WTC11 (cell line): ENCODE measurements around the gene DNAH8. TPM values are rescaled to one million over a fixed set of nuclear protein-coding genes. Genes with fewer than 3 reads are reported as not detected.
A peak's percentile ranks its signal among the peaks of the same experiment; 100 is the strongest.

Experiments used
- ATAC-seq: fragments of 200-7000 bp; cut with Tn5 transposase; 2 replicates; pipeline ENCODE4 v1.10.0; 2021; ENCODE audit warnings: mild to moderate bottlenecking, moderate library complexity
- CTCF ChIA-PET: fragments of 300-600 bp; sonication (Branson Sonifier 250); formaldehyde crosslinking; loops from one replicate; lab custom pipeline; 2021; ENCODE audit warnings: antibody characterized with exemption; lab: Charles Lee
- POLR2A ChIA-PET: fragments of 350-600 bp; sonication (Branson Sonifier 250); formaldehyde crosslinking; loops from one replicate; lab custom pipeline; 2021; ENCODE audit warnings: antibody characterized with exemption; lab: Charles Lee
- DNase-seq: peaks from one replicate; pipeline ENCODE4 v3.0.0; 2021; ENCODE audit warnings: low spot score
- H3K27ac Mint-ChIP-seq: 2 replicates; pipeline ENCODE4 v1.8.0; 2021; ENCODE audit warnings: mixed read lengths
- H3K27me3 Mint-ChIP-seq: 2 replicates; pipeline ENCODE4 v1.8.0; 2021; ENCODE audit warnings: low read depth, mild to moderate bottlenecking, moderate library complexity, mixed read lengths
- H3K36me3 Mint-ChIP-seq: 2 replicates; pipeline ENCODE4 v1.8.0; 2021; ENCODE audit warnings: mixed read lengths
- H3K4me1 Mint-ChIP-seq: 2 replicates; pipeline ENCODE4 v1.8.0; 2022; ENCODE audit warnings: mixed read lengths
- H3K4me3 Mint-ChIP-seq: 2 replicates; pipeline ENCODE4 v1.8.0; 2021; ENCODE audit warnings: mild to moderate bottlenecking, moderate library complexity, mixed read lengths
- H3K9me3 Mint-ChIP-seq: 2 replicates; pipeline ENCODE4 v1.8.0; 2021; ENCODE audit warnings: mixed read lengths
- CREM ChIP-seq: sonication (generic); formaldehyde crosslinking; IDR thresholded peaks from 2 replicates; pipeline ENCODE4 v1.8.1; 2022; ENCODE audit warnings: mild to moderate bottlenecking, missing genetic modification reagents, moderate library complexity
- ETV6 ChIP-seq: sonication (generic); formaldehyde crosslinking; IDR thresholded peaks from 2 replicates; pipeline ENCODE4 v1.8.1; 2022; ENCODE audit warnings: mild to moderate bottlenecking, missing genetic modification reagents
- GABPB1 ChIP-seq: sonication (generic); formaldehyde crosslinking; IDR thresholded peaks from 2 replicates; pipeline ENCODE4 v1.8.1; 2023; ENCODE audit warnings: mild to moderate bottlenecking, missing genetic modification reagents
- HMGA2 ChIP-seq: fragments of 250-450 bp; sonication (Bioruptor Pico); IDR thresholded peaks from 2 replicates; pipeline ENCODE4 v1.4.0; 2021; ENCODE audit warnings: mild to moderate bottlenecking, moderate library complexity
- RELA ChIP-seq: sonication (generic); formaldehyde crosslinking; IDR thresholded peaks from 2 replicates; pipeline ENCODE4 v1.8.1; 2022; ENCODE audit warnings: missing genetic modification reagents, mild to moderate bottlenecking, borderline replicate concordance
- total RNA-seq: library from RNA; stranded (reverse); gene quantifications from 3 replicates; pipeline ENCODE4 v1.2.3, GENCODE V29; 2021
- TF ChIP-seq, protein P1 (sequence below): fragments of 250-450 bp; sonication (Bioruptor Pico); IDR thresholded peaks from 2 replicates; pipeline ENCODE4 v1.9.0; 2021; ENCODE audit warnings: mild to moderate bottlenecking
- TF ChIP-seq, protein P2 (sequence below): fragments of 250-450 bp; sonication (Bioruptor Pico); IDR thresholded peaks from 2 replicates; pipeline ENCODE4 v1.9.0; 2021; ENCODE audit warnings: moderate library complexity, mild to moderate bottlenecking, inconsistent platforms, borderline replicate concordance
- TF ChIP-seq, protein P3 (sequence below): sonication (generic); formaldehyde crosslinking; IDR thresholded peaks from 2 replicates; pipeline ENCODE4 v1.8.0; 2022; ENCODE audit warnings: mild to moderate bottlenecking, missing genetic modification reagents
- TF ChIP-seq, protein P4 (sequence below): sonication (generic); formaldehyde crosslinking; conservative IDR thresholded peaks from 2 replicates; pipeline ENCODE4 v1.8.1; 2023; ENCODE audit warnings: mild to moderate bottlenecking, low read depth, missing genetic modification reagents, moderate library complexity
- TF ChIP-seq, protein P5 (sequence below): fragments of 250-450 bp; sonication (Bioruptor Pico); IDR thresholded peaks from 2 replicates; pipeline ENCODE4 v2.1.2; 2022; ENCODE audit warnings: mild to moderate bottlenecking, moderate library complexity
- TF ChIP-seq, protein P6 (sequence below): sonication (generic); formaldehyde crosslinking; IDR thresholded peaks from 2 replicates; pipeline ENCODE4 v1.8.1; 2022; ENCODE audit warnings: low read depth, missing genetic modification reagents, borderline replicate concordance
- TF ChIP-seq, protein P7 (sequence below): sonication (generic); formaldehyde crosslinking; IDR thresholded peaks from 2 replicates; pipeline ENCODE4 v1.8.1; 2022; ENCODE audit warnings: low read depth, mild to moderate bottlenecking, moderate library complexity, missing genetic modification reagents, borderline replicate concordance

Gene DNAH8
- total RNA-seq, 1 experiment from 2014 or later, result 0.02 TPM

DNA sequence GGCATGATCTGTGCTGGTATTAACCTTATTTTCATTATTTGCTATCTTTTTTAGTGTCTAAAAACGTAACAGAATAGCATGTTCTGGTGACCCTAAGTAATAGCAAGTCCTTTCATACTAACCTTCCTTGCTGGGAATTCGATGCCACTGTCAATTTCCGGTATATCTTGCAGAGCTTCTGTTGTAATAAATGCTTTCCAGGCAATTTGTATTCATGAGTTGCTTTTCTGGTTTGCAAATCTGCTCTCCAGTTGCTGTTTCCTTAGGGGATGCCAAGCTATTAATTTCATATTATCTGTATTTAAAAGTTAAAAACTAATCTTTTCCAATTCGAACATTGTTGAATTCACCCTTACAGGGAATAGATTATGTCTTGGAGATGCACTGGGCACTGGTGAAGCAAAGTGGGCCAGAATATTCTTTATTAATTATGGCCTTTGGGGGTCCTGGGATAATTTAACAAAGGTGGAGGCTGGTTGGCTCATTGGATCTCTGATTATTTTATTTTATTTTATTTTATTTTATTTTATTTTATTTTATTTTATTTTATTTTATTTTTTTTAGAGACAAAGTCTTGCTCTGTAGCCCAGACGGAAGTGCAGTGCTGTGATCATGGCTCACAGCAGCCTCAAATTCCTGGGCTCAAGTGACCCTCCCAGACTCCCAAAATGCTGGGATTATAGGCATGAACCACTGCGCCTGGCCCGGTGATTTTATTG, 209.8 kb downstream of the DNAH8 start:
- Mint-ChIP-seq H3K9me3 (no peaks in the 10 kb centered on the region), H3K27ac (no peak overlapping the region), H3K4me3 (no peak overlapping the region), H3K36me3 (no peaks in the 10 kb centered on the region), H3K27me3 (no peaks in the 10 kb centered on the region), H3K4me1 (peaks cover 58% of the 10 kb centered on the region)
- ATAC-seq (no peak), DNase-seq (no peak)
- TF ChIP-seq HMGA2, result peak; percentile 90
- TF ChIP-seq RELA (CRISPR knock-in tag), result no peak
- ChIA-PET CTCF (interaction anchor here (1.0 to 1.6 kb wide), 2 partner anchors 52 to 177 kb away, joined by 3 to 4 read pairs; no protein-coding TSS in a partner anchor), POLR2A (no interaction called here)

DNA sequence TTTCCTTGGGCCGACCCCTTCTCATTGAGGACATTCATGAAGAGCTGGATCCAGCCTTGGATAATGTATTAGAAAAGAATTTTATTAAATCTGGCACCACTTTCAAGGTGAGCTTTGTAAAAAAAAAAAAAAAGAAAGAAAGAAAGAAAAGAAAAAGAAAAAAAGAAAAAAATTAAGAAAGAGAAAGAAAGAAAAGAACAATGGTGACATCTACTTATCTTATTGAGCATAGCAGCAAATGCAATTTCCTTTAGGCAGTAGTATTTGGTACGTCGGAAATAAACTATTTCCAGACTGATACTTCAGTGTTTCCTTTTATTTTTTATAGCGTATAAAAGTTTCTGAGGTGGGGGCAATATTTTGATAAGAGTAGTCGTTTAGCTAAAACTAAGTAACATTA, 214.4 kb downstream of the DNAH8 start:
- no peak for DNase-seq
- no peaks in the 10 kb centered on the region for H3K9me3 Mint-ChIP-seq
- H3K27ac Mint-ChIP-seq, result no peak overlapping the region
- H3K4me1 Mint-ChIP-seq, result peaks cover 29% of the 10 kb centered on the region
- TF ChIP-seq GABPB1 (no peak), ETV6 (no peak)
- TF ChIP-seq, protein P1, sequence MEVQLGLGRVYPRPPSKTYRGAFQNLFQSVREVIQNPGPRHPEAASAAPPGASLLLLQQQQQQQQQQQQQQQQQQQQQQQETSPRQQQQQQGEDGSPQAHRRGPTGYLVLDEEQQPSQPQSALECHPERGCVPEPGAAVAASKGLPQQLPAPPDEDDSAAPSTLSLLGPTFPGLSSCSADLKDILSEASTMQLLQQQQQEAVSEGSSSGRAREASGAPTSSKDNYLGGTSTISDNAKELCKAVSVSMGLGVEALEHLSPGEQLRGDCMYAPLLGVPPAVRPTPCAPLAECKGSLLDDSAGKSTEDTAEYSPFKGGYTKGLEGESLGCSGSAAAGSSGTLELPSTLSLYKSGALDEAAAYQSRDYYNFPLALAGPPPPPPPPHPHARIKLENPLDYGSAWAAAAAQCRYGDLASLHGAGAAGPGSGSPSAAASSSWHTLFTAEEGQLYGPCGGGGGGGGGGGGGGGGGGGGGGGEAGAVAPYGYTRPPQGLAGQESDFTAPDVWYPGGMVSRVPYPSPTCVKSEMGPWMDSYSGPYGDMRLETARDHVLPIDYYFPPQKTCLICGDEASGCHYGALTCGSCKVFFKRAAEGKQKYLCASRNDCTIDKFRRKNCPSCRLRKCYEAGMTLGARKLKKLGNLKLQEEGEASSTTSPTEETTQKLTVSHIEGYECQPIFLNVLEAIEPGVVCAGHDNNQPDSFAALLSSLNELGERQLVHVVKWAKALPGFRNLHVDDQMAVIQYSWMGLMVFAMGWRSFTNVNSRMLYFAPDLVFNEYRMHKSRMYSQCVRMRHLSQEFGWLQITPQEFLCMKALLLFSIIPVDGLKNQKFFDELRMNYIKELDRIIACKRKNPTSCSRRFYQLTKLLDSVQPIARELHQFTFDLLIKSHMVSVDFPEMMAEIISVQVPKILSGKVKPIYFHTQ (CRISPR knock-in tag), result no peak
- TF ChIP-seq, protein P2, sequence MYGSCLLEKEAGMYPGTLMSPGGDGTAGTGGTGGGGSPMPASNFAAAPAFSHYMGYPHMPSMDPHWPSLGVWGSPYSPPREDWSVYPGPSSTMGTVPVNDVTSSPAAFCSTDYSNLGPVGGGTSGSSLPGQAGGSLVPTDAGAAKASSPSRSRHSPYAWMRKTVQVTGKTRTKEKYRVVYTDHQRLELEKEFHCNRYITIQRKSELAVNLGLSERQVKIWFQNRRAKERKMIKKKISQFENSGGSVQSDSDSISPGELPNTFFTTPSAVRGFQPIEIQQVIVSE (CRISPR knock-in tag), result no peak
- TF ChIP-seq, all 79 proteins: peak for 0
- Mint-ChIP-seq H3K27me3 (no peaks in the 10 kb centered on the region), H3K36me3 (no peaks in the 10 kb centered on the region), H3K4me3 (no peak overlapping the region)
- POLR2A ChIA-PET, result no interaction called here
- CTCF ChIA-PET, result no interaction called here
- no peak for ATAC-seq

DNA sequence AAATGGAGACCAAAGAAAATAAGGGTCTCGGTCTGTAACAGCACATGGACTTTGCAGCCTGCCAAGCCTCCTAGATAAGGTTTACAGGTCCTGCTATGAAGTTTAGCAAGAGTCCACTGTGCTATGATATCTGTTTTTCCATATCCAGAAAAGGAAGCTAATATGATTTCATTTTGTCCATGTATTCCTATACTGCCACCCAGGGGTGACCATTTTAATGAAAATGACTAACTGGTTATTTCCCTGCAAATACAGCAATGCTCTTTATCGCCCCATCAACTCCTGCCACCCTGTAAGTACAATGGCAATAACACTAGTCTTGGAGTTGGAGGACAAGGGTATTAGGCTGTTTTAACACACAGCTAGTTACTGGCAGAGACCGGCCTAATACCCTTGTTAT, 218.3 kb downstream of the DNAH8 start:
- TF ChIP-seq, protein P3, sequence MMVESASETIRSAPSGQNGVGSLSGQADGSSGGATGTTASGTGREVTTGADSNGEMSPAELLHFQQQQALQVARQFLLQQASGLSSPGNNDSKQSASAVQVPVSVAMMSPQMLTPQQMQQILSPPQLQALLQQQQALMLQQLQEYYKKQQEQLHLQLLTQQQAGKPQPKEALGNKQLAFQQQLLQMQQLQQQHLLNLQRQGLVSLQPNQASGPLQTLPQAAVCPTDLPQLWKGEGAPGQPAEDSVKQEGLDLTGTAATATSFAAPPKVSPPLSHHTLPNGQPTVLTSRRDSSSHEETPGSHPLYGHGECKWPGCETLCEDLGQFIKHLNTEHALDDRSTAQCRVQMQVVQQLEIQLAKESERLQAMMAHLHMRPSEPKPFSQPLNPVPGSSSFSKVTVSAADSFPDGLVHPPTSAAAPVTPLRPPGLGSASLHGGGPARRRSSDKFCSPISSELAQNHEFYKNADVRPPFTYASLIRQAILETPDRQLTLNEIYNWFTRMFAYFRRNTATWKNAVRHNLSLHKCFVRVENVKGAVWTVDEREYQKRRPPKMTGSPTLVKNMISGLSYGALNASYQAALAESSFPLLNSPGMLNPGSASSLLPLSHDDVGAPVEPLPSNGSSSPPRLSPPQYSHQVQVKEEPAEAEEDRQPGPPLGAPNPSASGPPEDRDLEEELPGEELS (CRISPR knock-in tag), result no peak
- TF ChIP-seq CREM (CRISPR knock-in tag), result no peak
- peaks cover 10% of the 10 kb centered on the region for H3K9me3 Mint-ChIP-seq
- H3K27ac Mint-ChIP-seq, result no peak overlapping the region
- no peak for DNase-seq
- POLR2A ChIA-PET, result no interaction called here
- CTCF ChIA-PET, result interaction anchor here (0.8 kb wide), 1 partner anchor 61 kb away, joined by 4 read pairs; no protein-coding TSS in a partner anchor
- no peaks in the 10 kb centered on the region for H3K27me3 Mint-ChIP-seq
- H3K36me3 Mint-ChIP-seq, result no peaks in the 10 kb centered on the region
- no peak overlapping the region for H3K4me3 Mint-ChIP-seq
- ATAC-seq, result no peak
- H3K4me1 Mint-ChIP-seq, result no peaks in the 10 kb centered on the region

DNA sequence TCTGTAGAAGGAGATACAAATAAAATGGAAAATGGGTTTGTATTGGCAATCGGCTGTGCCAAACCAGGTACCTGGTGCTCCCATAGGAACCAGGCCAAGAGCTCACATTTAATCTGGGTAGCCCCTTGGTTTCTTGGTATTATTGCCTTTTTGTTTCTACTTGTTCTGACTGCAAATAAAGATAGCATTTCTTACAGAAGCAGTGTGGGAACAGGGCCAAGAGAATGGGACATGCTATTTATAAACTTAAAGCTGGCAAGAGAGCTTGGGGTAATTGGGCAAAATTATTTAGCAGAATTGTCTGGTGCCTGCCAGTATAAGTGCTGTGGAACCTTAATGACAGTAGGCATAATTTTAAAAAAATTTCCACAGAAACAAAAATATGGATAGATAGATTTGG, 219.9 kb downstream of the DNAH8 start:
- Mint-ChIP-seq H3K9me3 (peaks cover 10% of the 10 kb centered on the region), H3K4me3 (no peak overlapping the region), H3K27ac (no peak overlapping the region), H3K27me3 (peaks cover 2% of the 10 kb centered on the region; the same call in 1 of the 2 replicates), H3K4me1 (no peaks in the 10 kb centered on the region), H3K36me3 (no peaks in the 10 kb centered on the region)
- POLR2A ChIA-PET, result no interaction called here
- DNase-seq (no peak), ATAC-seq (no peak)
- TF ChIP-seq, protein P4, sequence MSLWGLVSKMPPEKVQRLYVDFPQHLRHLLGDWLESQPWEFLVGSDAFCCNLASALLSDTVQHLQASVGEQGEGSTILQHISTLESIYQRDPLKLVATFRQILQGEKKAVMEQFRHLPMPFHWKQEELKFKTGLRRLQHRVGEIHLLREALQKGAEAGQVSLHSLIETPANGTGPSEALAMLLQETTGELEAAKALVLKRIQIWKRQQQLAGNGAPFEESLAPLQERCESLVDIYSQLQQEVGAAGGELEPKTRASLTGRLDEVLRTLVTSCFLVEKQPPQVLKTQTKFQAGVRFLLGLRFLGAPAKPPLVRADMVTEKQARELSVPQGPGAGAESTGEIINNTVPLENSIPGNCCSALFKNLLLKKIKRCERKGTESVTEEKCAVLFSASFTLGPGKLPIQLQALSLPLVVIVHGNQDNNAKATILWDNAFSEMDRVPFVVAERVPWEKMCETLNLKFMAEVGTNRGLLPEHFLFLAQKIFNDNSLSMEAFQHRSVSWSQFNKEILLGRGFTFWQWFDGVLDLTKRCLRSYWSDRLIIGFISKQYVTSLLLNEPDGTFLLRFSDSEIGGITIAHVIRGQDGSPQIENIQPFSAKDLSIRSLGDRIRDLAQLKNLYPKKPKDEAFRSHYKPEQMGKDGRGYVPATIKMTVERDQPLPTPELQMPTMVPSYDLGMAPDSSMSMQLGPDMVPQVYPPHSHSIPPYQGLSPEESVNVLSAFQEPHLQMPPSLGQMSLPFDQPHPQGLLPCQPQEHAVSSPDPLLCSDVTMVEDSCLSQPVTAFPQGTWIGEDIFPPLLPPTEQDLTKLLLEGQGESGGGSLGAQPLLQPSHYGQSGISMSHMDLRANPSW (CRISPR knock-in tag), result no peak
- TF ChIP-seq, protein P5, sequence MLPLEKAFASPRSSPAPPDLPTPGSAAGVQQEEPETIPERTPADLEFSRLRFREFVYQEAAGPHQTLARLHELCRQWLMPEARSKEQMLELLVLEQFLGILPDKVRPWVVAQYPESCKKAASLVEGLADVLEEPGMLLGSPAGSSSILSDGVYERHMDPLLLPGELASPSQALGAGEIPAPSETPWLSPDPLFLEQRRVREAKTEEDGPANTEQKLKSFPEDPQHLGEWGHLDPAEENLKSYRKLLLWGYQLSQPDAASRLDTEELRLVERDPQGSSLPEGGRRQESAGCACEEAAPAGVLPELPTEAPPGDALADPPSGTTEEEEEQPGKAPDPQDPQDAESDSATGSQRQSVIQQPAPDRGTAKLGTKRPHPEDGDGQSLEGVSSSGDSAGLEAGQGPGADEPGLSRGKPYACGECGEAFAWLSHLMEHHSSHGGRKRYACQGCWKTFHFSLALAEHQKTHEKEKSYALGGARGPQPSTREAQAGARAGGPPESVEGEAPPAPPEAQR (CRISPR knock-in tag), result no peak
- TF ChIP-seq, protein P6, sequence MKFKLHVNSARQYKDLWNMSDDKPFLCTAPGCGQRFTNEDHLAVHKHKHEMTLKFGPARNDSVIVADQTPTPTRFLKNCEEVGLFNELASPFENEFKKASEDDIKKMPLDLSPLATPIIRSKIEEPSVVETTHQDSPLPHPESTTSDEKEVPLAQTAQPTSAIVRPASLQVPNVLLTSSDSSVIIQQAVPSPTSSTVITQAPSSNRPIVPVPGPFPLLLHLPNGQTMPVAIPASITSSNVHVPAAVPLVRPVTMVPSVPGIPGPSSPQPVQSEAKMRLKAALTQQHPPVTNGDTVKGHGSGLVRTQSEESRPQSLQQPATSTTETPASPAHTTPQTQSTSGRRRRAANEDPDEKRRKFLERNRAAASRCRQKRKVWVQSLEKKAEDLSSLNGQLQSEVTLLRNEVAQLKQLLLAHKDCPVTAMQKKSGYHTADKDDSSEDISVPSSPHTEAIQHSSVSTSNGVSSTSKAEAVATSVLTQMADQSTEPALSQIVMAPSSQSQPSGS (CRISPR knock-in tag), result no peak
- TF ChIP-seq, protein P7, sequence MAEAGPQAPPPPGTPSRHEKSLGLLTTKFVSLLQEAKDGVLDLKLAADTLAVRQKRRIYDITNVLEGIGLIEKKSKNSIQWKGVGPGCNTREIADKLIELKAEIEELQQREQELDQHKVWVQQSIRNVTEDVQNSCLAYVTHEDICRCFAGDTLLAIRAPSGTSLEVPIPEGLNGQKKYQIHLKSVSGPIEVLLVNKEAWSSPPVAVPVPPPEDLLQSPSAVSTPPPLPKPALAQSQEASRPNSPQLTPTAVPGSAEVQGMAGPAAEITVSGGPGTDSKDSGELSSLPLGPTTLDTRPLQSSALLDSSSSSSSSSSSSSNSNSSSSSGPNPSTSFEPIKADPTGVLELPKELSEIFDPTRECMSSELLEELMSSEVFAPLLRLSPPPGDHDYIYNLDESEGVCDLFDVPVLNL, result no peak
- CTCF ChIA-PET, result no interaction called here
